DMS153 treated with DMSO at 0.1 percent for 48 hours (cell line): ENCODE results near the gene GYS1.
"Not testable (repeated sequence)": the region's sequence is repeated elsewhere in the genome, so short reads cannot be mapped to it uniquely, and the experiment has no call there.

Source experiments
- DNase-seq: peaks from one replicate; lab custom pipeline; 2025; ENCODE audit not compliant: unreplicated experiment; lab: John Stamatoyannopoulos, UW

The GYS1 gene

DNA sequence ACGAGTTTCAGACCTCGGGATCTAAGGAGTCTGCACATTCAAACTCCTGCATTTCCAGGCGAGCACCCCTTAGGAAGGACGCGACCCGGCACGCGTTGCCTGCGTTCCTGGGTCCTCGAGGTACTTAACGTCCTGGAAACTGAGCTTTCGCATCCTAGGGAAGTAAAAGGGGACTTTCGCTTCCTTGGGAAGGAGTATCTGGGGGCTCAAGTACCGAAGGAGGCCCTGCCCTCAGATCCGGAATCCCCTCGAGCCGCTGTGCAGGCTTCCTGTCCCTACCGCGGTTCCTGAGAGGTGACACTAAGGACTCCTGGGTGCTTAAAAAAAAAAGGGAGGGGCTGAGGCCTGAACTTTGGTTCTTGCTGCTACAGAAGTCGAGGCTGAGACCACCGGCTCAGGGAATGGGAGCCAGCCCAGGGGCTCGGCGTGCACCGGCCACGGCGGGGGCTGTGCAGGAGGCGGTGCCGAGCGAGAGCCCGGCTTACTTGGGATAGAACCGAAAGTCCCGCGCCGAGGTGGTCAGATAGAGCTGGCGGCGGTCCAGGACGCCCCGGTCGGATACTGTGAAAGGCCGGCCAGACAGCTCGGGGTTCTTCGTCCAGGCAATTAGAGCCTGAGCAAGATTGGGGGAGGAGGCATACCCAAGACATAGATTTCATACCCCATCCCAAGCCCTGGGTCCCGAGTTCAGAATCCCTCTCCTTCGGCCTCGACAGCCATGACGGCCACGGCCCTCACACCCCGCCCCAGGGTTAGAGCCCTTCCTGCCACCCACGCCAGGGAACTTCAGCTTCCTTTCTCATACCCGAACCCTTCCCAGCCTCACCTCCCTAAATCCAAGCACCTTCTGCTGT, 25.5 kb upstream of the GYS1 start:
- not testable (repeated sequence) for DNase-seq

DNA sequence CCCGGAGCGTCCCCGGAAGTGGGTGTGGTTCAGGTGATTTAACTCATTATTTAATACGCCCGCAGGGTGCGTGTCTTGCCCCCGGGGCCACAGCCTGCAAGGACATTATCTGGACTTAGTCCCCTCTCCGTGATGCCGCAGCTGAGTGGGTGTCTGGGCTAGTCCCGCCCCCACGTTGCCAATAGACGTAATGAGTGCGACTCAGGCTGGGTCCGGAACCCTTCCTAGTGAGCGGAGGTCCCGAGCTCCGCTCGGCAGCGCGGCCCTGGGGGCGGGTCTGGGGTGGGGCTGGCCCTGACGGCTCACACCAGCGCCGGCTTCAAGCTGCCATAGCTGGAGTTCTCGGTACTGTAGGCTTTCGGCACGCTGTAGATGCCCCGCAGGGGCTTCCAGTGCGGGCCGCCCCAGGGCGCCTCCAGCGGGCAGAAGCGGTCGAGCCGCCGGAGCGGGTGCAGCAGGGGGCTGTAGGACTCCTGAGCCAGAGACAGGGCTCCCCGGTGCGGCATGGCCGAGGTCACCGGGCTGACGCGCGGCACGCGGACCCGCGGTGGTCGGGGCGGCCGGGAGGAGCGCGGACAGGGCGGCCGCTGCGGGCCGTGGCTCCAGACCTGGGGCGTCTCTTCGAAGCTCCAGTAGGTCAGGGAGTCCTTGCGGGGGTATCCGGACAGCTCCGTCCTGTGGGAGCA, 24.7 kb upstream of the GYS1 start:
- DNase-seq, result no peak

DNA sequence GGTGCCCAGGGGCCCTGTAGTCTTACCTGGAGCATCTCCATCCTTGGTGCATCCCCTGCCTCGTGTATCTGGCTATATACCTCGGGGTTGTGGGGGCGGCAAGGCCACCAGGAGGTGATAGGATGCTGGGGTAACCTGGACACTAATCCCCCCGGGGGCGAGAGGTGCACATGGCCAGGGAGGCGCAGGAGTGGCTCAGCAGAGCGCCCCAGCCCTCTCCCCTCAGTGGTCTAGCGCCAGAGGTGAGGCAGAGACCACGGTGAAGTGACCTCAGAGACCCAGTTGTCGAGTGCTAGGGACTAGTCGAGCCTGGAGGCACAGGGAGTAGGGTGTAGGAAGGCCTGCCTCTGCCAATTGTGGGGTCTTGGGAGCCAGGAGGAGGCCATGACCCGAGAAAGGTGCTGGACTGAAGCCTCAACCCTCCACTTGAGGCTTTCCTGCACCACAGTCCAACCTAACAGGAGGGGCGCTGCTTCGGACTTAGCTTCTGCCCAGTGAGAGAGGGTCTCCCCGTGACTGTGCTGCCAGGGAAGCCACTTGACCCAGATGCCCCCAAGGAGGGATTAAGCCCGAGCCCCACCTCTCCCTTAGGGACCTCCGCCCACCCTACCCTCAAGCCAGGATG, 24.0 kb upstream of the GYS1 start, which contains the start of gene LHB:
TSS of gene LHB (minus strand) at position 51 of the 625 bp plus-strand sequence. CDS start at position 41, 10 bp downstream.
- DNase-seq, result no peak

DNA sequence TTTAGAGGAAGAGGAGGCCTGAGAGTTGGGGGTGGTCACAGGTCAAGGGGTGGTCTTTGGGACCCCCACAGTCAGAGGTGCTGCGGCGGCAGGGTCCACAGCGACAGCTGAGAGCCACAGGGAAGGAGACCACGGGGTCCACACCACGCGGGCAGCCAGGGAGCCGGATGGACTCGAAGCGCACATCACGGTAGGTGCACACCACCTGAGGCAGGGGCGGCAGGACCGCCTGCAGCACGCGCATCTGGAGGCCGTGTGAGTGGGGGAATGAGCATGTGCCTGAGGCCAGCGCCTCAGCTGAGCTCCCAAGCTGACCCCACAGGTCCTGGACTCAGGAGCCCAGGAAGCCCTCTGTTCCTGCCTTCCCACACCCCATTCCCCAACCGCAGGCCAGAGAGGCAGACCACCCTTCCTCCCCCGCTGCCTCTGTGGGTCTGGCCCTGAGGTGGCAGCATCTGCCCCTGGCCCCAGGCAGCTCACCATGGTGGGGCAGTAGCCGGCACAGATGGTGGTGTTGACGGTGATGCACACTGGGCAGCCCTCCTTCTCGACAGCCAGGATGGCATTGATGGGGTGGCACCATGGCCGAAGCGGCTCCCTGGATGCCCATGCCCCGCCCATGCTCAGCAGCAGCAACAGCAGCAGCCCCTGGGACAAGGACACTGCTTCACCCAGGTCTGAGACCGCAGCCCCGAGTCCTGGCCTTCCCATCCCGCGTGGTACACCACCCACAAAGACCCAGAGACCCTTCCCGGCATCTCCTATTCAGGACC, 23.1 kb upstream of the GYS1 start:
- DNase-seq, result no peak

DNA sequence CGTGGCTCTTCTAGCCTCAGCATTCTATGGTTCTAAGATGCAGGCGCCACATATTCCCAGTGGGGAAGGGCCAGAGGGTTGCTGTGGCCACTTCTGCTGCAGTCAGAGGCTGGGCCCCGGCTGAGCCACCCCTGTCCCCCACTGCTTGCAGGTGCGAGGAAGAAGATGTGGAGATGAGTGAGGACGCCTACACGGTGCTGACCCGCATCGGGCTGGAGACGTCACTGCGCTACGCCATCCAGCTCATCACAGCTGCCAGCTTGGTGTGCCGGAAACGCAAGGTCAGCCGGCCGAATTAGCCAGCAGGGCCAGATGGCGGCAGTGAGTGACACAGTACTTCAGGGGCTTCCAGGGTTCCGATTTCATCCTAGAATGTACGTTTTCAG, 21.8 kb upstream of the GYS1 start:
- no peak for DNase-seq

DNA sequence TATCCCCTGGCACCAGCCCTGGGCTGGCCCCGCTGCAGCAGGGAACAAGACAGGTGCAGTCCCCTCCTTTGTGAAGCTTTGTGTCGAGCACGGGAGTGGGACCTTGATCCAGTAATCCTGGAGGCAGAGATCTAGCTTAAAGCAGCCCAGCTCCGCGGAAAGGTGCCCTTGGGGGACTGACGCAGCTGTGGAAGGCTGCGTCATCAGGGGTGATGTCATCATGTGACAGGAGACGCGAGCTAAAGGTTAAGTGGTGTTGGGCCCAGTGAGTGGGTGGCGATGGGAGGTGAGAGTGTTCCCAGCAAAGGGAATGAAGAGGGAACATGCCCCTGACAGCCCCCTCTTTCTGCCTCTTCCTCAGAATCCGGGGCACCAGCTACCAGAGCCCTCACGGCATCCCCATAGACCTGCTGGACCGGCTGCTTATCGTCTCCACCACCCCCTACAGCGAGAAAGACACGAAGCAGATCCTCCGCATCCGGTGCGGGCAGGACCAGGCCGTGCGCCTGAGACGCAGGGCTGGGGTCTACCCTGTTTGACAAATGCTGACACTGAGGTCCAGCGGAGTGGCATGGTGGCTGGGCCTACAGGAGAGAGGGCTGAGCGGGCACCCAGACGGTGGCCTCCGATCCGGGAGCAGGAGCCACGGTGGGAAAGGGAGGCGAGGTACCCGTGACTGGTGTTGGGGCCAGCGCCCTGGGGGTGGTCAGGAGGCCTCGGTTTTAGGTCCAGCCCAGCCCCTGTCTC, 21.2 kb upstream of the GYS1 start:
- DNase-seq, result no peak

DNA sequence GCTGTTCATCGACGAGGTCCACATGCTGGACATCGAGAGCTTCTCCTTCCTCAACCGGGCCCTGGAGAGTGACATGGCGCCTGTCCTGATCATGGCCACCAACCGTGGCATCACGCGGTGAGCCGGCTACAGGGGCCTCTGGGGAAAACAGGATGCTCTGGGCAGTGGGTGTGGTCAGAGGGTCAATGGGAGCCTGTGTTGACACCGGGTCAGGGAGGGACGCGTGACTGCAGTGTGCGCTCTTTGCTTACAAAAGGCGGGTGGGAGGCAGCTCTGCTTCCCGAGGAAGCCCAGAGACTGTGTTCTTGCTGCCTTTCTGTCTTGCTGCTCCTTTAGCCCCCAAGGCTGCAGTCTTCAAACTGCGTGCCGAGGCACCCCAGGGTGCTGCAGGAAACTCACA, 18.1 kb upstream of the GYS1 start:
- DNase-seq, result no peak

DNA sequence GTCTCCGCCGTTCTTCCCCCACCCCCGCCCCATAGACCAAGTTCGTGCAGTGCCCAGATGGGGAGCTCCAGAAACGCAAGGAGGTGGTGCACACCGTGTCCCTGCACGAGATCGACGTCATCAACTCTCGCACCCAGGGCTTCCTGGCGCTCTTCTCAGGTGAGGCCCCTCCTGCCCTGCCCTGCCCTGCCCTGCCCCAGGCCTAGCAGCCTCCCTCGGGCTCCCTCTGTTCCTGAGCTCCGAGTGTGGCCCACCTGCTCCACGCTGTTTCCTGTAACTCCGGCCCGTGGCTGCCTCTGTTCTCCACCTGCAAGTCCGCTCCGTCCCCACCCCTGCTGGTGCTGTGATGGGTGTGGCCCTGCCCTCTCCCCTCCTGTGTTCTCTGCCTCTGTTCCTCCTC, 17.3 kb upstream of the GYS1 start:
- DNase-seq, result no peak

DNA sequence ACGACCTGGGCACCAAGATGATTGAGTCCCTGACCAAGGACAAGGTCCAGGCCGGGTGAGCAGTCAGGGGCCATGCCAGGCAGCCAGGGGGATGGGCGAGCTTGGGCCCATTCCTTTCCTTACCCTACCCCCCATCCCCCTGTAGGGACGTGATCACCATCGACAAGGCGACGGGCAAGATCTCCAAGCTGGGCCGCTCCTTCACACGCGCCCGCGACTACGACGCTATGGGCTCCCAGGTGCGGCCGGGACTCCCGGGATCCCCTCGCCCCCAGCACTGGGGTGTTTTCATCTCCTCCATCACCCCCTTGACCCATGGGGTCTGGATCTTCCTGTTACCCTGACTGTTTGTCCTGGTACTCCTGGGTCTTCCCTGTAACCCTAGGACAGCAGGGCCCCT, 16.7 kb upstream of the GYS1 start:
- DNase-seq, result no peak

DNA sequence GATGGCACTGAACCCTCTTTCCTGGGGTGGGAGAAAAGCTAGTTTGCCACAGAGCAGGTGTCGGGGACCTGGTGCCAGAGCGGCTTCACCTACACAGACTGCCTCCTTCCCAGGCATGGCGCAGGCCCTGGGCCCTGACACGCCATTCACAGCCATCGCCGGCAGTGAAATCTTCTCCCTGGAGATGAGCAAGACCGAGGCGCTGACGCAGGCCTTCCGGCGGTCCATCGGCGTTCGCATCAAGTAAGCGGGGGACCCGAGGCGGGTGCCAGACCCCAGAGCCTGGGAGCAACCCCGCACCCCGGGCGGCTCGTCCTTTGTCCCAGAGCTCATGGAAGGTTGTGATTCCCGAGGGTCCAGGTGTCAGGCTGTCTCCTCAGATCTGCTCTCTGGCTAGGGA, 13.8 kb upstream of the GYS1 start:
- no peak for DNase-seq

DNA sequence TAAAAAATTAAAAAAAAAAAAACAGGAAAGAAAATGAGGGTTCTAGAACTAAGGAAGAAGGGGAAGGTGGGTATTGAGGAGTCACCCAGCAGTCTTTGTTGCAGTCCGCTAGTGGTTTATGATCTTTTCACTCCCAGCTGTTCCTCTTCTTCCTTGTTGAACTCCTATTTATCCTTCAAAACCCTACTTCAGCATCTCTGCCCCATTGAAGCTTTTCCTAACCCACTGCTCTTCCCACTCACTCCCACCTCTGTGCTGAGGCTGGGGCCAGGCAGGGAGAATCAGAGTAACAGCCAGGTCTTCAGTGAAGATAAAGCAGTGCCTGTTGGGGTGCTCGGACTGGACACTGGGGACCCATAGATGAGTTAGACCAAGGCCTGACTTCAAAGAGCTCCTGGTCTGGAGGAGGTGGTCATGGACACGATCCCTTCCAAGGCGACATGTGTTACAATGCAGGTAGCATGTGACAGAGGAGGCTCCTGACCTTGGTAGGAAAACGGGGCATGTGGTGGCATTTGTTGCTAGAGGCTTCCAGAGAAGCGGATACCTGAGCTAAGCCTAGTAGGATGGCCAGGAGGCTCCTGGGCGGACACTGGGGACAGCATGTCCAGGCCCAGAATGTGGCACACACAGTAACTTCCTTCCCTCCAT, 12.0 kb upstream of the GYS1 start:
- no peak for DNase-seq

DNA sequence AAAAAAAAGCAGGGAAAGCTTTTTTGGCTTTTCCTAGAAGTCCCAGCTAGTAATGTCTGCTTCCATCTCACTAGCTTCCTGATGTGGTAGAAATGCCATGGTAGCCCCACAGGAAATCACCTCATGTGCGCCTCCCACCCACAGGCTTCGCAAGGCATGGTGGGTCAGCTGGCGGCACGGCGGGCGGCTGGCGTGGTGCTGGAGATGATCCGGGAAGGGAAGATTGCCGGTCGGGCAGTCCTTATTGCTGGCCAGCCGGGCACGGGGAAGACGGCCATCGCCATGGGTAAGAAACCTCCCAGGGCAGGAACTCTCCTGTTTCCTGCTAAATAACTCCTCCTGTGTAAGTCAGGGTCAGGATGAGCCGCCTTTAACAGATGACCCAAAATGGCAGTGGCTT, 11.0 kb upstream of the GYS1 start:
- no peak for DNase-seq

DNA sequence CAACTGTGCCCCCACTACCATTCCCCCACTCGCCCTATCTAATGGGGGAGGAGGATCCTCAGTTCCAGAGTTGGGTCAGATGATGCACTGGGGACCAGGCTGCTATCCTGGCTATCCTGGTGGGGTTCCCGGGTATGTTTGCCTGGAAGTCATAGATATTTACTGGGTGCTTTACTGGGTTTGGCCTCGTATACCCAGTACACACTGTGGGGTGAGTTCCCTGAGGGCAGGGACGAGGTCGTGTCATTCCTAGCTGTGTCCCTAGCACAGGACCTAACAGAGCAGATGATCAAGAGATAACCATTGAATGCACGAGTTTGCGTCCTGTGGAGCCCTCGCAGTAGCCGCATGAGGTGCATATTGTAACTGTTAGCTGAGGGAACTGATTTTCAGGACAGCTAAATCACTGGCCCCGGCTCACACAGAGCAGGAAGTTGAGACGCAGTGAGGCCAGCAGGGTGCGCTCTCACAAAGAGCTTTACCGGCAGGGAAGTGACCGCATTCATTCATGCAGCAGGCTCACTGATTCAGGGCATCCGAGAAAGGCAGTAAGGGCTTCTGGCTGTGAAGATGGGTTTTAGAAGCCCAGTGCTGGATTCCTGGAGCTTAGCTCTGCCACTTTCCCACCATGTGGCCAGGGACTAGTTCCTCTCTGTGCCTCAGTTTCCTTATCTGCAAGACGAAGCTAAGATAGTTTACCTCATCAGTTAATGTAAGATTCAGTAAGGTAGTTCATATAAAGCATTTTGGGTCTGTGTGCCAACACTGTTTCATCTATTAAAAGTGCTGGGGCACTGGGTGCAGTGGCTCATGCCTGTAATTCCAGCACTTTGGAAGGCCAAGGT, 6.6 kb upstream of the GYS1 start:
- DNase-seq, result no peak

DNA sequence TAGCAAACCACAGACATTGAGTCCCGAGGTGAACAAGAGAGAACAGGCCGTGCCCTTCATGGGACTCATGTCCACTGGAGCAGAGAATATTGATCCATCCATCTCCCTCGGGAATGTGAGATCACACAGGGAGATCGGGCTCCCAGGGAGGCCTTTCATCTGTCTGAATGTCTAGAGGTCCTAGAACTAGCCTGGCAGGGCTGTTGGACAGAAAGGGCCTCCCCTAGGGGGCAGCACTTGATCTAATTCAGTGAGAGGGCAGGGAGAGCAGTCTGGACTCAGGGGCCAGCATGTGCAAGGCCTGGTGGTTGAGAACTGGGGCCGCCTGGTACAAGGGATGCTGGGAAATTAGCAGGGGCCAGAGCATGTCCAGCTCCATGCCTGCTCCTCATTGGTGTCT, 4.9 kb upstream of the GYS1 start:
- no peak for DNase-seq

DNA sequence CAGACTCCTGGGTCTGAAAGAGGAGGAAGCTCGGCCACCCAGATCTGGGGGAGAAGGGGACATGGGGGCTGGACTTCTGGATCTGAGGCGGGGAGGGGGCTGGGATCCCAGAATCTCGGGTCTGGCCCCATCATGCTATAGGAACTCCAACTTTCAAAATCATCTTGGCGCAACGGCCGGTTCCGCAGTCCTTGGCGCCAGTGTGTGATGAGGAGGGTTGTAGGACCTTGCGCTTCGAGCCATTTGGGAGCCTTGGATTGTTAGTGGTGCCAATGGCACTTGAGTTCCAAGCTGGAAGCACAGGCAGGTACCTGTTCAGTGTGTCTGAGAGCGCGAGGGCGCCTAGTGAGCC, 902 bp upstream of the GYS1 start:
- no peak for DNase-seq

DNA sequence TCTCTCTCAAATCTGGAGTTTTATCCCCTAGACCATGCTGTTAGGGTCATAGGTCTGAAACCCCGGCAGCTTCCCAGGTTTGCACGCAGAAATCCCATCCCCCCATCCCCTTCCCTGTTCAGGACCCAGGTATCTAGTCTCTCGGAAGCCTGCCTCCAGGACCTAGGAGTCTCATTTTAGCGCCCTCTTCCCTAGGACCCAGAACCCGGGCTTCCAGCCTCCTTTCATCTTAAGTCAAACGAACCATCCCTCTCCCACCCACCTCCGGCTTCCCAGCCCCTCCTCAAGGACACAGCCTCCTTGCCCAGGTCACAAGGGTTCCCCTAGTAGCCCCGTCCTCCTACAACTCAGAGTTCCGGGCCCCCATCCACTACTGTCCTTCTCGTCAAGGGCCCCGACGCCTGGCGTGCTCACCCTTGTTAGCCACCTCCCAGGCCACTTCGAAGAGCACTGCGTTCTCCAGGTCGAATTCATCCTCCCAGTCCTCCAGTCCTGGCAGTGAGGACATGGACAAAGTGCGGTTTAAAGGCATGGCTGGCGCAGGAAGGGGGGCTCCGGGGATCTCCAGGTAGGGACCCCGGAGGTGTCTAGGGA, 431 bp downstream of the GYS1 start:
- no peak for DNase-seq

DNA sequence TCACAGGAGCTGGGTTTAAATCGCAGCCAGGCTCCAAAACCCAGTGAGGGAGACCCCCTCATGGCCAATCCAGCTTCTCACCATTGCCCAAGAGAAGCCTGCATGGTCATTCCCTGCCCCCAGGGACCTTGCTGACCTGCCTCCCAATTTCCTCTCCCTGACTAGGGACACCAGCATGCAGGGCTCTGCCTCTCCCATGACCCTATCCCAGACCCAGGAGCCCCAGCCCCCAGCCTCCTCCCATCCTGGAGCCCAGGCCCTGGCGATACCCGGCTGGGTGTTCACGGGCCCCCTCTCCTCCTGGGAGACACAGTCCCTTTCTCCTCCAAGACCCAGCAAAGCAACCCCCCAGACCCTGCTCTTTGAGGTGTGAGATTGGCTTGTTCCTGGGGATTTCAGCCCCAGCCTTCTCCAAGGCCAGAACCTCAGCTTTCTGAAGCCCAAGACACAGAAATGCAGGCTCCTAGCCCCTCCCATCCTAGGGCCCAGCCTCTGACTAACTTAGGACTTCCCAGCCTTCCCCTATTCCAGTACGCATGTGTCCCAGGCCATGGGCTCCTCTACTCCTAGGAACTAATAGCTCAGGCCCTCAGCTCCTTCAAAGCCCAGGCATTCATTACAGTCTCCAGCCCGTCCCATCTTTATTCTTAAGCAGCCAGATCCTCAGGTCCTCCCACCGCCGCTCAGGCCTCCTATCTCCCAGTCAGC, 1.1 kb downstream of the GYS1 start:
- DNase-seq, result no peak

DNA sequence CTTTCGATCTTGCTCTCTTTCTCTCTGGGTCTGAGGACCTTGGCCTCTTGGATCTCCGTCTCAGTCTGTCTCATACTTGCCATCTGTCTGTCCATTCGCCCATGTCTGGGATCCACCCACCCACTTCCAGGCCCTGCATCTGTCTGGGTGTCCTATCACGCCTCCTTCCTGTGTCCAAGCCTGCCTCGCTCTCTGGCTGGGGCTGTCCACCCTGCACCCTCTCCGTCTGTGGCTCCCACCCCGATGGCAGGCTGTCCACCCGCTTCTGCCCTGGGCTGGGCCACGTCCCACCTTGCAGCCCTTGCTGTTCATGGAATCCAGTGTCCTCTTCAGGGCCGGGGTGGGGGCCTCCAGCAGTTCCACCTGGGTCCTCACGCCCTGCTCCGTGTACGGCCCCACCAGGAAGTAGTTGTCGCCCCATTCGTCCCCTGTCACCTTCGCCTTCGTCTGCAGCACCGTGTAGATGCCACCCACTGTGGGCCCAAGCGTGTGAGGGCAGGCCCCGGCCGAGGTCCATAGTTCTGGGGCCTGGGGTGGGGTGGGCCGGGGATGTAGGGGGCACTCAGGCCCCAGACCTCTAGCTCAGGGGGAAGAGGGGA, 2.0 kb downstream of the GYS1 start:
- no peak for DNase-seq
